CD4-positive, alpha-beta T cell treated with Interleukin-4 for 1 hour (primary cell): Measurements from ENCODE around the gene METTL6.
"Not testable (repeated sequence)": the region's sequence is repeated elsewhere in the genome, so short reads cannot be mapped to it uniquely, and the experiment has no call there.

ENCODE experiments used
- DNase-seq, 2 donors: peaks; one replicate each; pipeline ENCODE4 v3.0.0-alpha.2; 2020 to 2022

Gene METTL6

DNA sequence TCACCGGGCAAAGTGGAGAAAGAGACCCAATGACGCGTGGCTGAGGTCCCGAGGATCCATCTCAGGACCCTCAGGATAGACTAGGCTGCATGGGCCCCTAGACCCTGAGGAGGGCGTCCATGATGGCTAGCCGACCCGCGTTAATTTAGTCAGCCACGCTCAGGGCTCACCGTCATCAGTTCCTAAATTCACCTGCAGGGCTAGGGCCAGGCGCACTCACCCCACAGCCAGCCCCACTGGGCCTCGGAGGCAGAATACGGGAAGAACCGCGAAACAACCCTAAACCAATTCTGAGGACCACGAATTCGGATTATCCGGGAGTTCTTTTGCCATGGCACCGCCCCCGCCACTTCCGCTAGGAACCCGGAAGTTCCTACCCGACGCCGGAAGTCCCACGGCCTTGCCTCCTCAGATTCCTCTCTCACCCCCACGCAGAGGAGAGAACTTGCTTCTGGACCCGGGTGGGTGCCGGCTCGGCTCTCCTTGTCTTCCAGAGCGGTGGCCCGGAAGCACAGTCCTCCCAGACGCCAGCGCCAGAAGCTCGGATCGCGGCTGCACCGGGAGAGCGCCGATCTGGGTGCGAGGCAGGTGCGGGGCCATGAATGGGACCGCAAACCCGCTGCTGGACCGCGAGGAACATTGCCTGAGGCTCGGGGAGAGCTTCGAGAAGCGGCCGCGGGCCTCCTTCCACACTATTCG, at the start of gene METTL6, which contains the start of gene EAF1:
METTL6 (minus strand) TSS at position 363 of the 699 bp plus-strand sequence. CDS start 1,033 bp downstream, outside the sequence.
EAF1 (plus strand) TSS at position 417 of the 699 bp plus-strand sequence; CDS start at position 599, 182 bp downstream.
- DNase-seq: peak; percentile 85 to 87

DNA sequence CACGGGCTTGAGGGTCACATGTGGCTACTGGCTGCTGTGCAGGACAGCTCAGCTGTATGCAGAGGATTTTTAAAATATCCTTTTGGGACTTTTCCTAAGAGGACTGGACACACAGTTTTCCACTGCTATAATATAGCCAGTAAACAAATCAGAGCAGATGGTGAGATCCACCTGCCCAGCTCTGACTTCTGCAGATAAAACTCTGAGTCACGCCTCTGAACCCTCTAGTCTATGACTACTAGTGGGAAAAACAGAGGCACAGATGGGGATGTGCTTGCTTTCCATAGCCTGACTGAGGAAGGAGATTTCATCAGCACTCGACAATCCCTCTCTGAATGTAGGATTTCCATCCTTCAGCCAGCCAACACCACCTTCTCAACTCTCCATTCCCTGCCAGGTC, 49.0 kb upstream of the METTL6 start:
- no peak for DNase-seq

DNA sequence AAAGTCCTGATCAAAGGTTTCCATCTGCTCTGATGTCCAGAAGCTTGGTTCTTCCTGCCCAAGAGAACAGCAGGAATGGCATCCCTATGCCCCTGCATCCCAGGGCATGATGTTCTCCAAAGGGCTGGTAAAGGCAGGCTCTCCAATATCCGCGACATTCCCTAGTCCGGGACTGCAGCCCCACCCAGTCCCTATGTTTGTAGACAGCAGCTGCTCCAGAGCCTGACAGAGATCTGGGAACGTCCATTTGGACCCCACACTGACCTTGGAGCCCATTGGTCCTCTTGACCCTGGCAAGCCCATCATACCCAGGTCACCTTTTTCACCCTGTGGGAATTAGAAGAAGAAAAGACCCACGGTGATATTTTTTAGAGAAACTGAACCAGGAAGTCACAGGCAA, 47.8 kb upstream of the METTL6 start:
- no peak for DNase-seq

- no peak for DNase-seq
Observed at GRCh38 chr3:15471861-15472260, 44.5 kb upstream of the METTL6 start.

GRCh38 chr3:15470849-15471248, 43.5 kb upstream of the METTL6 start:
- DNase-seq: no peak

- no peak for DNase-seq
Observed at GRCh38 chr3:15470261-15470660, 42.9 kb upstream of the METTL6 start.

DNA sequence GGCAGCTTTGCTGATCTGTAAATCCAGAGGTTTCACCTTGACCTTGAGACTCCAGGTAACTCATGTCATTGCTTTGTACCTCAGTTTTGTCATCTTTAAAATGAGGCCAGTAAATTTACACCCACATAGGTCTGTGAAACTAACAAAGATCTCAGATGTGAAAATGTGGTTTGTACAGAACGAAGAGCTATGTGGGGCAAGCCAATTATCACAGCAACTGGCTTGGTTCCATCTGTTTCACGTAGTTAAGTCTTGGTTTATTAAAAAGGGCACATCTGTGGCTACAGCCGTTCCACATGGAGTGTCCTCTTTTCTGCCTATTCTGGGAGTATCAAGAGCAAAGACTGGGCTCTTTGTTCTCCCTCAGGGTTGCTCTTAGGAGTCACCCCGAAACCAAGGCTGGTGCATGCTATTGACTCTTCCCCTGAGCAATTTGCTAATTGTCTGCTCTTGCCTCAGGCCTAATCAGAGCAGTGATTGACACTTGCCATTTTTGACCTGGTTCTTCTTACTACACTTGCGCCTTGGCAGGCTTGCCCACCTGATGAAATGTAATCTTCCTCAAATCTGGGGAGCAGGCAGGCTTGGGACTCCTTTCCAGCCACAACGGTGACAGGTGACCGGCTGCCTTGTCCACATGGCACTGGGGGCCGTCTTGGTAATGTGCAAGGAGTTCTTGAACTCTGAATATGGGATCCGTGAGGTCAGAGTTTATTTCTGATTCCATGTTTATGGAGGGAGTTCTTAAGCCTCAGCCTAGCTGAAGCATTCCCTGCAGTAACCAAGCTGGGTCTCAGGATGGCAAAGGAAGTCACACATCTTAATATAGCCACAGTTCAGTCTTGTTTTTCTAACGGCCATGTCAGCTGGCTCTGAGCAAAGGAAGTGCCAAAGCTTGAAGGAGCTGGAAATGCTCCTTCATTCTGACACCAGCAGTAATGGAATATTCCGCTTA, 40.2 kb upstream of the METTL6 start:
- DNase-seq: peak in 1 of 2 donors; percentile 10

- DNase-seq: no peak
Observed at GRCh38 chr3:15465876-15466585, 38.7 kb upstream of the METTL6 start.

GRCh38 chr3:15462451-15462850, 35.1 kb upstream of the METTL6 start:
- DNase-seq: no peak

- peak in 1 of 2 donors; percentile 19 for DNase-seq
Observed at GRCh38 chr3:15460891-15461531, 33.7 kb upstream of the METTL6 start.

DNA sequence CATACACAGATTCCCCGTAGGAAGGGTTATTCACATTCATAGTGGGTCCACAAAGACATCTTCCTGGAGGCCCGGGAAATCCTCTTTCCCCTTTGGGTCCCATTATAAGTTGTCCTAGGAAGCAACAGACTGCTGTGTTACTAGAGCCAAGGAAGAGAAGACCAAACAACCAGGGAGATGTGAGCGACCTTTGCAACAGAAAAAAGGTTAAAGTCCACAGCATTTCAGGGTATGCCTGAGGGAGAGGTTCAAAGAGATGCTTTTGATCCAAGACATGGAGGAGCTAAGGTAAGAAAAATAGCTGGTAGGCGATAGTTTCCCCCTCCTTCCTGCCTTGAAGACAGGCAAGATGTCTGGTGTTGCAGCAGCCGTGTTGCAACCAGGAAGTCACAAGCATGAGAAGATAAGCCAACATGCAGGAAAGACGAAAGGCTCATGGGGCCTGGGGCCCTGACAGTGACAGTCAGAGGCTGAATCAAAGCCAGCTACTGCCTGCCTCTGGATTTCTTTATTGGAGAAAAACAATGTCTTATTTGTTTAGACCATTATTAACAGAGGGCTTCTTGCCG, 31.0 kb upstream of the METTL6 start:
- no peak for DNase-seq

DNA sequence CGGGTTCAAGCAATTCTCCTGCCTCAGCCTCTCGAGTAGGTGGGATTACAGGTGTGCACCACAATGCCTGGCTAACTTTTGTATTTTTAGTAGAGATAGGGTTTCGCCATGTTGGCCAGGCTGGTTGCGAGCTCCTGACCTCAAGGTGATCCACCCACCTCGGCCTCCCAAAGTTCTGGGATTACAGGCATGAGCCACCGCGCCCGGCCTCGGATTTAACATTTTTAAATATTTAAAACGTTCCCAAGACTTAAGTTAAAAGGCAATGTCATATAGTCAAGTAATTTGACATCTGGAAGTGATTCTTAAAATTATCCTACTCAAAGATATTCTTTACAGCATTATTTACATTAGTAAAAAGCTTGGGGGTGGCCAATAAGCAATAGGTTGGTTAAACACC, 29.6 kb upstream of the METTL6 start:
- not testable (repeated sequence) for DNase-seq

GRCh38 chr3:15456321-15456720, 29.0 kb upstream of the METTL6 start:
- no peak for DNase-seq

DNA sequence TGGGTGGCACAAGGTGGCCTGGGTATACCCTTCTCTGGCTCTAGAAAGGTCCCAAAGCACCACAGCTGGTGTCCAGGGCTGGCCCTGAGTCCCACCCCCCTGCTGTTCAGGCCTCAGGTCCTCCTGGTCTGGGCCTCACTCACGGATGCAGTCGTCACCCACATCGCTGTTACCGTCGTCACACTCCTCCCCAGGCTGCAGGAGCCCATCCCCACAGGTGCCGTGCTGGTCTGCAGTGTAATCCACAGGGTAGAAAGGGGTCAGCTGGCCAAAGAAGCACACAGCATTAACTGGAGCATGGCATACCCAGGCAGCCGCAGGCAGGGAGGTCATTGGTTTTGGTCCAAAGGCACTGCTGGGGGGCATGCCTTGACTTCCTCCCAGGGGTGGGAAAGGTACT, 28.4 kb upstream of the METTL6 start:
- no peak for DNase-seq

DNA sequence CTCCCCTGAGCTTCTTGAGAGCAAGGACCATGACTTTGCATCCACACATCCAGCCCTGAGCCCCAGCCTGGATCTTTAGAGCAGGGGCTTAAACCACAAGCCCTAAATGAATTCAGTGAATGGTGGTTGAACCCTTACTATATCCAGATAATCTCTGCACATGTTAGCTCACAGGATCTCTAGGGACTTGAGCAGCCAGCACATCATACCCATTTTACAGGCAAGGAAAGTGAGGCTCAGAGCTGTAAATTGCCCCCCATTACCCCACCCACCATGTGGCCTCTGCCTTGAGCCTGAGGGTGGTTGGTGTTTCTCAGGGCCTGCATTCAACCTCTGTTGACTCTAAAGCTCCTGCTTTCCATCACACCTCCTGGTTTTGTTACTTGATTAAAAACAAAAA, 27.6 kb upstream of the METTL6 start:
- no peak for DNase-seq

DNA sequence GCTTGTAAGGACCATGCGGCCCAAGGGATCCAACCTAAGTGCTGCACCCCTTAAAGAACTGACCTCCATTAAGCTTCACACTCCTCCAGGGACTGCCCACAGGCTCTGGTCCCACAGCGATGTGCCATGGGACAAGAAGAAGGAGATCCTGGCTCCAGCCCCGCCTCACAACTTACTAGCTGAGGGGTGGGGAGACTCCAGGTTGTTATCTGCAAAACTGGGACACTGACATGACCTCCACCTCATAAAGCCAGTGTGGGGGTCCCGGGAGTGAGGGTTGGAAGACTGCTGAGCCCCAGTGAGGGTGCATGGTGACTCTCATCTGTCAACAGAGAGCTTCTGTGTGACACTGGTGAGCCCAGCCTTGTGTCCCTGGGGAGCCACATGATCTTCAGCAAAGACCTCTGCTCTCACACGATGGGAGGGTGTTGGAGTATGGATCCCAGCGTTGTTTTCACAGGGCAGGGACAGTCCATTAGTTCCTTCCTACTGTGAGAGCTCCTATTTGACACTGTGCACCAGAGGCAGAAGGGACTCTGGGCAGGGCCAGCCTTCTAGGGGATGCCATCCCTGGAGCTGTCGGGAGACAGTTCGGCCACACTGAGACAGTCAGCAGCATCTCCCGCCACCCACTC, 26.8 kb upstream of the METTL6 start:
- DNase-seq: no peak

GRCh38 chr3:15453501-15453900, 26.2 kb upstream of the METTL6 start:
- no peak for DNase-seq

- no peak for DNase-seq
Observed at GRCh38 chr3:15452961-15453360, 25.6 kb upstream of the METTL6 start.

- DNase-seq: no peak
Observed at GRCh38 chr3:15452156-15452555, 24.8 kb upstream of the METTL6 start.

- no peak for DNase-seq
Observed at GRCh38 chr3:15451216-15452113, 24.1 kb upstream of the METTL6 start.
